Astrocyte of the spinal cord (primary cell): ENCODE data around the gene TRIM15.
A peak's percentile ranks its signal among the peaks of the same experiment; 100 is the strongest.

Experiments used
- DNase-seq: peaks from one replicate; pipeline ENCODE4 v3.0.0; 2011; ENCODE audit warnings: low read depth, low spot score
- H3K4me3 ChIP-seq: 2 replicates; pipeline ENCODE4 v1.5.1; 2011; ENCODE audit warnings: low read depth, mild to moderate bottlenecking, low read length, moderate library complexity
- CTCF ChIP-seq: IDR thresholded peaks from 2 replicates; pipeline ENCODE4 v1.5.1; 2012; ENCODE audit warnings: low read depth, mild to moderate bottlenecking, low read length, inconsistent platforms
- in situ Hi-C: cut with HindIII; loops from 2 replicates; pipeline ENCODE4 v1.10.0; 2017; ENCODE audit warnings: low sequenced_read_pairs

The TRIM15 gene

GRCh38 chr6:30207619-30208295 is 44.4 kb downstream of the TRIM15 start:
- in situ Hi-C loops = no loop called here
- no peak overlapping the region for H3K4me3 ChIP-seq
- no peak for DNase-seq
- TF ChIP-seq CTCF = no peak

DNA sequence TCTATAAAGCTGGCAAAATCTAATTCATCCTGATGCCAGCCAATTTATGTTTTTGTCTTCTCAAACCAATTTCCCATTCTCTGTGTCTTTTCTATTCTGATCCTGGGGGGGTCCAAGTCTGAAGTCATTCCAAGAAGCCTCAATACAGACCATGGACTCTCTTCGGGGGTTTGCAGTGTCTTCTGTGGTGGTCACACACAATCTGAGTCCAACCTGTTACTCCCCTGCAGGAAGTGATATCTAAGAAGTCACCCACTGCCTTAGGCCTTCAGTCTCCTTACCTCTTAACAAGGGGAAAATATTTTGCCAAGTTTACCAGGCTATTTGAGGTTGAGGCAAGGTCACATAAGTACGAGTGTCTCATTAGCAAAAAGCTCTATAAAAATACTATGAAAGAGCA is 48.0 kb downstream of the TRIM15 start:
- in situ Hi-C loops = no loop called here
- H3K4me3 ChIP-seq = no peak overlapping the region

GRCh38 chr6:30211899-30212298 is 48.6 kb downstream of the TRIM15 start:
- in situ Hi-C loops = no loop called here
- TF ChIP-seq CTCF = no peak
- no peak for DNase-seq
- H3K4me3 ChIP-seq = peak overlapping the region; percentile 87

More for the DNA sequence above, 48.0 kb downstream of the TRIM15 start:
- no peak for TF ChIP-seq CTCF
- DNase-seq = no peak

DNA sequence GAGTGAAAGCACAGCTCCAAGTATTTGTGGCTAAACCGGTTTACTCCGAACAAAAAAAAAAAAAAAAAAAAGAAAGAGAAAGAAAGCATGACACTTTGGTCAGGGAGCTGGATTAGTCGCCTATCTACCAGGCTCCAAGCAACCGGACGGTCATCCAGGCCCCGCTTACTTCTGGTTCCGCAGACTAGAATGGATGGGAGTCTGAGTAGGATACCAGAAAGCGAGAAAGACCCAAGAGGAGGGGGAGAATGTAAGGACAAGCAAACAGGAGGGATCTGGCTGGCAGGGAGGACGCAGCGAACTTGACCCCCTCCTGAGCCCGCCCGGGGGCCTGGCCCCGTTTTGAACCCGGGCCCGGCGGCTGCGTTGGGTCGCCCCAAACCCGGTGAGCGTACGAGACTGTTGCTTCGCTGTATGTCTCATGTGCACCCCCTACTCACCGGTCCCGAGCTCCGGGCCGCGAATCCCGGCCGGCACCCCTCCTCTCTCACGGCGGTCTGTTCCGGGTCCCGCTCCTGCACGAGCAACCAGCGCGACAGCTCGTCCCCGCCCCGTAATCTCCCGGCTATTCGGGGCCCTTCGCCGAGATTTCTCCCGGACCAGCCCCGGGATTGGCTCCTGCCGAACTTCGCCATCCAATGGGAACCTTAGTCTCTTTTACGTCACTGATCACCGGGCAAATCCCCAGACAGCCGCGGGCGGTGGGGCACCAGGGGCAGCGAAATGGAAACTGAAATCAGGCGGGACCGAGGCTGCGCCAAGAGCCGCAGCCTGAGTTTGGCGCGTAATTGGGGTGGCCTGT is 49.7 kb downstream of the TRIM15 start, which contains the start of gene TRIM26:
Gene TRIM26, minus strand, starts transcription at position 542 of the 802 bp plus-strand sequence. CDS start 14,303 bp downstream, outside the sequence.
- no peak for TF ChIP-seq CTCF
- in situ Hi-C loops = no loop called here
- DNase-seq = peak; percentile 97
- peak within 1 kb of the TSS; percentile 87 for H3K4me3 ChIP-seq

GRCh38 chr6:30213667-30213956 is 50.3 kb downstream of the TRIM15 start:
- in situ Hi-C loops = no loop called here
- H3K4me3 ChIP-seq = peak overlapping the region; percentile 87
- TF ChIP-seq CTCF = no peak
- DNase-seq = no peak

DNA sequence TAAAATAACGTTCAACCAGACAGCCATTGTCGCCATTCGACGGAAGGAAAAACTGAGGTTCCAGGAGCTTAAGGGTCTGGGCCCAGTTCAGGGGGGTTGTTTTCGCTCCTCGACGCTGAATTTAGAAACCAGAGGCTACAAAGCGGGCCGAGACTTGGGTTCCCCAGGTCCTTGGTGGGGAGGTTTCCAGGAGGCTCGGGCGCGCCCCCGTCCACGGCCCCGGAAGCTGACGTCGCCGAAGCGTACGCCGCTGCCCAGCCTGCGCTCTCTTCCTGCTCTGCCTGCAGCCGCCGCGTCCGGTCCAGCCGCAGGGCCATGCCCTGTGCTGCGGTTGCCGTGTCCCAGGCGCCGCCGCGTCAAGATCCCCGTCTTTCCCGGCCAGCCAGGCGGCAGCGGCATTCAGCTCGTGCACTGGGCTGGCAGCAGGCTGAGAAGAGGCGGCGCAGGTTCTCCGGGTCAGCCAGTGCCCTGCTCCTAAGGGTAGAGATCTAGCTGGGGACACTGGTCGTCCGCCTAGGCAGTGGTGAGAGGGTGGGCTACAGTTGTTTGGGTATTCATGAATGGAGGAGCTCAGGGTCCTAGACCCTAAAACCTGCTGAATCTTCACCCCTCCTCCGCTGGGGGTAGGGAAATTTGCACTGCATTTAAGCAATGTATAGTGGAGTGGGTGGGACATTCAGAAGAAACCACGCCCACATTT is 50.8 kb downstream of the TRIM15 start:
- in situ Hi-C loops = no loop called here
- DNase-seq = peak; percentile 67
- H3K4me3 ChIP-seq = peak overlapping the region; percentile 87
- TF ChIP-seq CTCF = no peak
